Fibroblast of pulmonary artery (primary cell): ENCODE data around the gene KLHL25.

Experiments used
- DNase-seq: peaks from one replicate; pipeline ENCODE4 v3.0.0-alpha.2; 2010; ENCODE audit warnings: low read depth
- H3K4me3 ChIP-seq: replicated peaks from 2 replicates; pipeline ENCODE4 v1.5.1; 2011; ENCODE audit warnings: low read depth, mild to moderate bottlenecking, control low read depth, low read length, moderate library complexity
- TF ChIP-seq, protein P1 (sequence below): IDR thresholded peaks from 2 replicates; pipeline ENCODE4 v1.5.1; 2011; ENCODE audit warnings: mild to moderate bottlenecking, control low read depth, low read length, inconsistent platforms; ENCODE audit errors: missing control alignments

Gene KLHL25

GRCh38 chr15:85777250-85778106 is 17.2 kb downstream of the KLHL25 start:
- H3K4me3 ChIP-seq = no peak overlapping the region
- TF ChIP-seq, protein P1, sequence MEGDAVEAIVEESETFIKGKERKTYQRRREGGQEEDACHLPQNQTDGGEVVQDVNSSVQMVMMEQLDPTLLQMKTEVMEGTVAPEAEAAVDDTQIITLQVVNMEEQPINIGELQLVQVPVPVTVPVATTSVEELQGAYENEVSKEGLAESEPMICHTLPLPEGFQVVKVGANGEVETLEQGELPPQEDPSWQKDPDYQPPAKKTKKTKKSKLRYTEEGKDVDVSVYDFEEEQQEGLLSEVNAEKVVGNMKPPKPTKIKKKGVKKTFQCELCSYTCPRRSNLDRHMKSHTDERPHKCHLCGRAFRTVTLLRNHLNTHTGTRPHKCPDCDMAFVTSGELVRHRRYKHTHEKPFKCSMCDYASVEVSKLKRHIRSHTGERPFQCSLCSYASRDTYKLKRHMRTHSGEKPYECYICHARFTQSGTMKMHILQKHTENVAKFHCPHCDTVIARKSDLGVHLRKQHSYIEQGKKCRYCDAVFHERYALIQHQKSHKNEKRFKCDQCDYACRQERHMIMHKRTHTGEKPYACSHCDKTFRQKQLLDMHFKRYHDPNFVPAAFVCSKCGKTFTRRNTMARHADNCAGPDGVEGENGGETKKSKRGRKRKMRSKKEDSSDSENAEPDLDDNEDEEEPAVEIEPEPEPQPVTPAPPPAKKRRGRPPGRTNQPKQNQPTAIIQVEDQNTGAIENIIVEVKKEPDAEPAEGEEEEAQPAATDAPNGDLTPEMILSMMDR = no peak
- no peak for DNase-seq

DNA sequence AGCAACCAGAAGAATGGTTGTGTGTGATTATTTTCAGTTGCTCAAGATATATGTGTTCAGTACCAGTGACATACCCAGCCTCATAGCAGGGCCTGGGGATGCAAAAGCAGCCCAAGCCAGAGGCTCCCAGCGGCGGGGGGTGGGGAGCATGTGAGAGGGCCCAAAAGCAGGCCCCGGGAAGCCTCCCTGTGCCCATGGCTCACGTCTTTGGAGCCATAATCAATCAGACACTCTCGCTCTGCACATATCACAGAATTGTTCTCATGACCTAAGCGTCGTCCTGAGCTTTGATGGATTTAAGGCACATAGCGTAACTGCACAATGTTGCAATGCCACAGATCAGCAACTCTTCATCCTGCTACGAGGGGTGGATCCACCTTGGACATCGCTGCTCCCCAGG is 20.8 kb downstream of the KLHL25 start:
- DNase-seq = no peak
- TF ChIP-seq, protein P1 = no peak
- no peak overlapping the region for H3K4me3 ChIP-seq

- DNase-seq = no peak
- TF ChIP-seq, protein P1 = no peak
- H3K4me3 ChIP-seq = no peak overlapping the region
Measured at GRCh38 chr15:85773249-85773648, 21.5 kb downstream of the KLHL25 start.

DNA sequence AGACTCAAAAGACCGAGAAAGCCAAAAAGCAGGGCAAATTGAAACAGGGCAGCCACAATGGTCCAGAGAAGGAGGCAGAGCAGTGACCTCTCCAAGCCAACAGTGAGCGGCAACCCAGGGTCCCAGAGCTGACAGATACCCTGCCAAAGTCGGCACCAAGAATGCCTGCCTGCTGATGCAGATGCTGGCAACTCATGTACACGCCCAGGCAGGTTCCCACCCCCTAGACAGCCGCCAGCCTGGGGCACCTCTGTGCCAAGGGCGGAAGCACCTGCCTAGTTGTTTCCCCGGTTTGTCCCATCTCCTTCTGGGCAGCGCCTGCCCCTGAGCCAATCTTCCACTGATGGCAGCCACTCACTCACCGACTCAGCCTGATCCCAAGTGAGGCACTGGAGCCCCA is 22.1 kb downstream of the KLHL25 start:
- TF ChIP-seq, protein P1 = no peak
- DNase-seq = no peak
- no peak overlapping the region for H3K4me3 ChIP-seq

DNA sequence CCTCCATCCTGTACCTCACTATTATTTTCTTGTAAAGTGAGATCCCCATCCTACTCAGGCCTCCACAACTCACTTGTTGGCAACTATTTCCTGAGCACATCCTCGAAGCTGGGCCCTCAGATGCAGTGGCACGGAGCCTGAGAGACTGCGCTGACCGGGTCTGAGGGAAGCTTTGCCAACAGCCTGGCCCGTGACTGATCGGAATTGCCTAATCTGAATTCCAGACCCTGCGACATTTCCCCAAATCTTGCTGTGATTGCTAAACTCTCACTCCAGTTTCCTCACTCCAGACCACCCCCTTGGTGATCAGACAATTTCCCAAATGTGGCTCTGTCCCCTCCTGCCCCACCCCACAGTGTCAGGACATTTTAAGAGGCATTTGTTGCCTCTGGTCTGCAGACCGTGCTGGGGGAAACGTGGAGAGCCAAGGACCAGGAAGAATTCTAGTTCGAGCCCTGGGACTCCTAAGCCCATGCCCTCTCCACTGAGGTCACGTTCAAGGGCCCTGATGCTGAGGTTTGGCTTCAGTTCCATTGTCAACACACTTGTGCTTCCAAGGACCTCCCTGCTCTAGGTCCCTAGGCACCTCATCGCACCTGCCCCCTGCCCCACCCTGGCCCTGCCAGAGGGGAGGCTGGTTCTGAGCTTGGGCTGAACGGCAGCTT is 22.8 kb downstream of the KLHL25 start:
- TF ChIP-seq, protein P1 = no peak
- H3K4me3 ChIP-seq = no peak overlapping the region
- peak; percentile 73 for DNase-seq

- TF ChIP-seq, protein P1 = no peak
- no peak for DNase-seq
- no peak overlapping the region for H3K4me3 ChIP-seq
Measured at GRCh38 chr15:85771271-85771670, 23.5 kb downstream of the KLHL25 start.
